PC-3 (cell line): ENCODE results near the gene C16orf95. TPM values are rescaled to one million over a fixed set of nuclear protein-coding genes. Genes with fewer than 3 reads are reported as not detected.
A peak's percentile ranks its signal among the peaks of the same experiment; 100 is the strongest.

Experiments used
- ATAC-seq: fragments of 200-7000 bp; cut with Tn5 transposase; 2 replicates; pipeline ENCODE4 v1.9.1; 2020; ENCODE audit warnings: mild to moderate bottlenecking, moderate library complexity
- BruUV-seq: library from RNA; stranded (reverse); fragments of 400-500 nt; replicated peaks from 2 replicates; lab custom pipeline; 2021; lab: Mats Ljungman, UMichigan
- CTCF ChIA-PET: fragments of 300-600 bp; sonication (Branson Sonifier 250); formaldehyde crosslinking; loops from one replicate; lab custom pipeline; 2022; ENCODE audit warnings: antibody characterized with exemption; lab: Charles Lee
- POLR2A ChIA-PET: fragments of 300-600 bp; sonication (Branson Sonifier 250); formaldehyde crosslinking; loops from one replicate; lab custom pipeline; 2022; ENCODE audit warnings: antibody characterized with exemption; ENCODE audit not compliant: unreplicated experiment; lab: Charles Lee
- DNase-seq: peaks from one replicate; pipeline ENCODE4 v3.0.0-alpha.2; 2015
- H2AFZ ChIP-seq: fragments of 300-600 bp; sonication (generic); 2 replicates; pipeline ENCODE4 v1.6.0; 2016; ENCODE audit warnings: antibody characterized with exemption, low read length
- H3F3A ChIP-seq: fragments of 300-600 bp; sonication (generic); one replicate; pipeline ENCODE4 v1.6.0; 2017; ENCODE audit warnings: antibody characterized with exemption, low read length, control low read depth, mild to moderate bottlenecking; ENCODE audit not compliant: unreplicated experiment
- H3K27ac ChIP-seq: fragments of 300-600 bp; sonication (generic); 2 replicates; pipeline ENCODE4 v1.5.1; 2016; ENCODE audit warnings: mild to moderate bottlenecking, low read length
- H3K27me3 ChIP-seq: fragments of 300-600 bp; sonication (generic); 2 replicates; pipeline ENCODE4 v1.6.1; 2016; ENCODE audit warnings: low read length, mixed read lengths
- H3K36me3 ChIP-seq: fragments of 300-600 bp; sonication (generic); 2 replicates; pipeline ENCODE4 v1.6.1; 2016; ENCODE audit warnings: low read depth, mixed run types, low read length, mixed read lengths
- H3K4me1 ChIP-seq: fragments of 300-600 bp; sonication (generic); 2 replicates; pipeline ENCODE4 v1.5.1; 2016; ENCODE audit warnings: low read length; ENCODE audit not compliant: insufficient read depth
- H3K4me2 ChIP-seq: fragments of 300-600 bp; sonication (generic); 2 replicates; pipeline ENCODE4 v1.6.0; 2016; ENCODE audit warnings: low read length
- H3K4me3 ChIP-seq: fragments of 300-600 bp; sonication (generic); 2 replicates; pipeline ENCODE4 v1.5.1; 2016; ENCODE audit warnings: mild to moderate bottlenecking, low read length, mixed read lengths
- H3K79me2 ChIP-seq: fragments of 300-600 bp; sonication (generic); 2 replicates; pipeline ENCODE4 v1.6.1; 2017; ENCODE audit warnings: low read length, mixed read lengths
- H3K9ac ChIP-seq: fragments of 300-600 bp; sonication (generic); 2 replicates; pipeline ENCODE4 v1.6.0; 2016; ENCODE audit warnings: mild to moderate bottlenecking, low read length
- H3K9me2 ChIP-seq: fragments of 300-600 bp; sonication (generic); replicated peaks from 2 replicates; pipeline ENCODE4 v1.6.1; 2016; ENCODE audit warnings: mixed run types, low read length, mixed read lengths
- H3K9me3 ChIP-seq: fragments of 300-600 bp; sonication (generic); 2 replicates; pipeline ENCODE4 v1.6.1; 2016; ENCODE audit warnings: low read length, mixed read lengths
- H4K20me1 ChIP-seq: fragments of 300-600 bp; sonication (generic); 2 replicates; pipeline ENCODE4 v1.6.1; 2016; ENCODE audit warnings: low read length, mixed read lengths
- CTCF ChIP-seq: fragments of 300-600 bp; sonication (generic); conservative IDR thresholded peaks from 2 replicates; pipeline ENCODE4 v1.5.1; 2017; ENCODE audit warnings: antibody characterized with exemption, low read depth, mild to moderate bottlenecking, low read length
- EZH2 ChIP-seq: fragments of 300-600 bp; sonication (generic); IDR thresholded peaks from one replicate; pipeline ENCODE4 v1.6.1; 2017; ENCODE audit warnings: antibody characterized with exemption, mild to moderate bottlenecking, low read length; ENCODE audit not compliant: unreplicated experiment
- EZH2phosphoT487 ChIP-seq: fragments of 300-600 bp; sonication (generic); IDR thresholded peaks from 2 replicates; pipeline ENCODE4 v1.6.1; 2018; ENCODE audit warnings: mild to moderate bottlenecking, antibody characterized with exemption, low read length, borderline replicate concordance
- intact Hi-C: fragments of 100-400 bp; cut with micrococcal nuclease; formaldehyde crosslinking; loops from 2 replicates; pipeline ENCODE4 v1.9.0; 2023
- total RNA-seq: library from RNA; depleted of rRNA; stranded (reverse); fragments of >200 nt; gene quantifications from 2 replicates; pipeline ENCODE4 v1.2.3, GENCODE V29; 2014

The C16orf95 gene
- total RNA-seq, 1 experiment from 2014 or later: 2.4 TPM

DNA sequence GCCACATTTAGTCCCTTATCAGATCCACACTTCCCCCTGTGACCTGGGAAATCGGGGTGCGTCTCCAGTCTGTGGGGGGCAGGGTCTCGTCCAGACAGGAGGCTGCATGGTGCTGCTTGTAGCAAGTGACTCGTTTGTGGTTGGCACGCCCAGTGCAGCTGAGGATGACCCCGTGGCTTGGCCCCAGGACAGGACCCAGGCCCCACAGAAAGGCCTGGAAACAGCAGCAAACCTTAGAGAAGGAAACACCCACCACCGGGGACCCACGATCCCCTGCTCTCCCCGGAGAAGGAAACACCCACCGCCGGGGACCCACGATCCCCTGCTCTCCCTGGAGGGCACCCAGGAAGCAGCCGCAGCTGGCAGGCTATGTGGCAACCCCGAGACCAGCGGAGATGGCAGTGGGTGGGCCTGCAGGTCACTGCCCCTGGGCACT lies 8.2 kb upstream of the C16orf95 start:
- ChIA-PET CTCF (no interaction called here), POLR2A (no interaction called here)
- H3K27ac ChIP-seq: no peak overlapping the region
- H3K36me3 ChIP-seq: no peaks in the 10 kb centered on the region
- DNase-seq (no peak), ATAC-seq (no peak)
- no peaks in the 10 kb centered on the region for H4K20me1 ChIP-seq
- H3K27me3 ChIP-seq: no peaks in the 10 kb centered on the region
- no TSS peak for BruUV-seq
- H3K4me3 ChIP-seq: no peak overlapping the region
- intact Hi-C loops: no loop called here
- H3F3A ChIP-seq: no peaks in the 10 kb centered on the region
- H3K79me2 ChIP-seq: no peaks in the 10 kb centered on the region
- TF ChIP-seq CTCF: no peak
- TF ChIP-seq EZH2phosphoT487: no peak
- no peak for TF ChIP-seq EZH2
- H3K4me1 ChIP-seq: no peaks in the 10 kb centered on the region
- H2AFZ ChIP-seq: no peak overlapping the region
- no peak overlapping the region for H3K4me2 ChIP-seq
- H3K9ac ChIP-seq: no peak overlapping the region
- H3K9me2 ChIP-seq: no peaks in the 10 kb centered on the region
- no peaks in the 10 kb centered on the region for H3K9me3 ChIP-seq

- Histone ChIP-seq H2AFZ (no peak overlapping the region), H3K4me2 (no peak overlapping the region), H3K27ac (no peak overlapping the region), H3K27me3 (no peaks in the 10 kb centered on the region), H3K36me3 (no peaks in the 10 kb centered on the region), H4K20me1 (no peaks in the 10 kb centered on the region), H3K9me2 (no peaks in the 10 kb centered on the region), H3K79me2 (no peaks in the 10 kb centered on the region), H3K9ac (no peak overlapping the region), H3F3A (no peaks in the 10 kb centered on the region), H3K9me3 (no peaks in the 10 kb centered on the region), H3K4me3 (no peak overlapping the region), H3K4me1 (no peaks in the 10 kb centered on the region)
- POLR2A ChIA-PET: no interaction called here
- DNase-seq: peak; percentile 21
- TF ChIP-seq EZH2phosphoT487 (no peak), CTCF (peak; percentile 68), EZH2 (no peak)
- CTCF ChIA-PET: no interaction called here
- intact Hi-C loops: no loop called here
- ATAC-seq: 0 out of 2 replicates have a peak, but pooled peaks have one; percentile 38
- no TSS peak for BruUV-seq
Measured at GRCh38 chr16:87324411-87325275, 7.5 kb upstream of the C16orf95 start.
